Glomerular endothelial cell (primary cell): Measurements from ENCODE around the gene TWIST2. TPM values are rescaled to one million over a fixed set of nuclear protein-coding genes. Genes with fewer than 3 reads are reported as not detected.

Source experiments
- DNase-seq: peaks from one replicate; pipeline ENCODE4 v3.0.0-alpha.2; 2011; ENCODE audit warnings: low read depth, low spot score; ENCODE audit errors: extremely low read depth
- total RNA-seq: library from RNA; depleted of rRNA; stranded (reverse); fragments of >200 nt; gene quantifications from 2 replicates; pipeline ENCODE4 v1.2.3, GENCODE V29; 2015

Gene TWIST2
- total RNA-seq, 1 donor from 2014 or later = 7.2 TPM

DNA sequence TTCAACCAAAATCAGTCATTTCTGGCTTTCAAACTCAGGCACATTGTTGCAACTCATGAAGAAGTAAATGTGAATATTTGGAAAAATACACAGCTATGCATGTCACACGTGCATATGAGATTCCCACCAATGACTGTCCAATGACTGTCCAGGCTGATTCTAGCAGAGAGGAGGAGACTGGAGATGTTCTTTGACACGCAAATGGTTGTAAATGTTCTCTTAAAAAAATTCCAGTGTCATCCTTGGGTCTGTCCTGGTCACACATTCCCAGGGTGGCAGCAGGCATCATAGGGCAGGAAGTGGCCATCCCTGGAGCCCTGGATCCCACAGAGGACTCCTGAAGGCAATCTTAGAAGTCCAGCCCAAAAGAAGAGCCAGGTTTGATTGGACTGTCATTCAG, 40.9 kb downstream of the TWIST2 start:
- no peak for DNase-seq

- no peak for DNase-seq
Observed at GRCh38 chr2:238890131-238890530, 42.2 kb downstream of the TWIST2 start.

DNA sequence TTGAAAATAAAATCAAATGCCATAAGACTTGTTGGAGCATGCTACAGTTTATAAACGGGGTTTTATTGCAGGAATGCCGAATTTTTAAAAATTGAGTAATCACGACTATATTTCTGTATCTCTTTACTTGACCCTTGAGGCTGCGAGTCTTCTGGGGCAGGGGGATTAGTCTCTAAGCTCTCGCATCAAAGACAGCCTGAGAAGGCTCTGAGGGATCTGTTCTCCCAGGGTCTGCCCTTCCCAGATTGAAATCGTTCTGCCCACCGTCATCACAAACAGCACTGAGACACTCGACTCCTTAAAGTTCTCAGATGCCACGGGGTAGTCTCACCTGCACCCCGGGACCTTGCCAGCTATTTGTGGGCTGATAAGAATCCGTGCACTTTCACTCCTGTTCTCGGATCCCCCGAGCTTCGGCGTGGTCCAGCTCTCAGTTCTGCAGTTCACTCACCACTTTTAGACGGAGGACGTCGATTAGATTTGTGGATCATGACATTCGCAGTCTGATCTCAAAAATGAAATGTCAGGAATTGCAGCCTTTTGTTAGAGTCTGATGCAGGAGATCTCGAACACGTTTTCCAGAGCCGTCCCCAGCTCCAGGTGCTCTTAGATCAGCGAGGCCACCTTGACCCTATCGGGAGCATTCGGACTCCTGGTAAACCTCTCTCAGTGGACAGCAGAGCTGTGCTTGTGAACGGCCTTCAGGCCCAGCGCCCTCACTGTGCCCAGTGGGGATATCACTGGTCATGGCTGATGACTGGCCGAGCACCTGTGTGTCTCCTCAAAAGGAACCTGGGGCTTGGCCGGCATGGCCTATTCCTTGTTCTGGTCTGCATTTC, 43.0 kb downstream of the TWIST2 start:
- no peak for DNase-seq

- no peak for DNase-seq
Observed at GRCh38 chr2:238891457-238892203, 43.7 kb downstream of the TWIST2 start.

- no peak for DNase-seq
Observed at GRCh38 chr2:238892204-238892500, 44.3 kb downstream of the TWIST2 start.

DNA sequence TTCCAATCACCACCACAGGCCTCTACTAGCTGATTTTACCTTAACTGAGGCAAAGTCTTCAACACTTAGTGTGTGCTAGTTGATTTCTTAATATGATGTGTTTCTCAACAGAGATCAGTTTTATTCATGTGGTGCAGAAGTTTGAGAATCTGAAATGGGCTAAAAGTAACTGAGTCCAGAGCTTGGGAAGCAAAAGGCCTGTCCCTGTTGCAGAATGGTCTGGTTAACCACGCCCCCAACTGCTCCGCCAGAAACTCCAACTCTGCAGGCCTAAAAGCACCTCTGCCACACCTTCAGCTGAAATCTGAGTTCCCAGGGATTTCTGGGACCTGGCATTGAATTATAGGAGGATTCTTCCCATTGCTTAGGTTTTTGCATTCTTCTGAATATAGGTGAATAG, 44.9 kb downstream of the TWIST2 start:
- no peak for DNase-seq

GRCh38 chr2:238893349-238894000, 45.6 kb downstream of the TWIST2 start:
- no peak for DNase-seq

GRCh38 chr2:238894226-238894949, 46.5 kb downstream of the TWIST2 start:
- DNase-seq = no peak

DNA sequence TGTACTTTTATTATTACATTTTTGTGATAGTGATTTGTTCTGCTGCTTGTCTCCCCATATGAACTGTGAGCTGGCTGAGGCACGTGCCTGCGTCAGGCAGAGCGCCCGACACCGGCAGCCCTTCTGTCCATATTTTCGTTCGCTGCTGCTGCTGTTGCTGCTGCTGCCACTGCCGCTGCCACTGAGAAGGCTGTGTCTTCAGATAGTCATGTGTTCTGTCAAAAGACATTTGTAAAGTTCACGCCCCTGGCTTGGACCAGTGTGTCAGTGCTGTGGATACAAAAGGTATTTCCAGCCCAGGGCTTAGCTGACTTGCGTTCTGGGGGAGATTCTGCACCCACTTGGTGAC, 47.0 kb downstream of the TWIST2 start:
- DNase-seq = no peak

- no peak for DNase-seq
Observed at GRCh38 chr2:238895361-238895882, 47.5 kb downstream of the TWIST2 start.

GRCh38 chr2:238895891-238896600, 48.2 kb downstream of the TWIST2 start:
- no peak for DNase-seq

- DNase-seq = no peak
Observed at GRCh38 chr2:238896641-238897040, 48.8 kb downstream of the TWIST2 start.

DNA sequence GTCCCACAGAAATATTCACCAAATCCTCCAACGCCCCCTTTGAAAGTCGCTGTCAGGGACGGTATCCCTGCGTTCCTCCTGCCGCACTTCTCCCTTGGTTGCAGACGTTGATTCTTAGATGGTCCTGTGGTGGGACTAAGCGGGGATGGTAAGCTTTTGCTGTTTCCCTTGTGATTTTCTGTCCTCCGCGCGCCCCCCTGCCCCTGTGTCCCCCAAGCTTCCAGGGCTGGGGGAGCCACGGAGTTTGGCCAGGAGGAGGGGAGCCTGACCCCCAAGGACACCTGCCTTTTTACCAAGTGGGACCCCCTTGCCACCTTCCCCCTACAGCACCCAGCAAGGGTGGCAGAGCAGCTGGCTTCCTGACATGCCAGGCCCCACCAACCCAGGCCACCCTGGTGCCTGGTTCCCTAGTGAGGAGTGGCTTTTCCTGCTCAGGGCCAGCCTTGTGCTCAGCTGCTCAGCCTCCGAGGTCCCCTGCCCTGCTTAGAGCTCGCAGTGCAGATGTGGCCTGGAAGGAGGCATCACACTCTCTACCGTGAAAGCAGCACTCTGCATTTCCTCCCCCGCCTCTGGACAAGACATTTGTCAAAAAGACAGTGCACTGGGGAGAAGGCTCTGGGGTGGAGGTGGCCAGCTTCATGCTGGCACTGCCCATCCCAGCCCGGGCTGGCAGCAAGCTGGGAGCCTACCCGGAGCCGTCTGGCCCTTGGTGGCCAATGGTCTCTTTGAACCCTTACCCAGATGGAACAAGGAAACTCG, 49.4 kb downstream of the TWIST2 start:
- DNase-seq = no peak

- no peak for DNase-seq
Observed at GRCh38 chr2:238897911-238898311, 50.0 kb downstream of the TWIST2 start.

GRCh38 chr2:238898534-238899281, 50.8 kb downstream of the TWIST2 start:
- no peak for DNase-seq

DNA sequence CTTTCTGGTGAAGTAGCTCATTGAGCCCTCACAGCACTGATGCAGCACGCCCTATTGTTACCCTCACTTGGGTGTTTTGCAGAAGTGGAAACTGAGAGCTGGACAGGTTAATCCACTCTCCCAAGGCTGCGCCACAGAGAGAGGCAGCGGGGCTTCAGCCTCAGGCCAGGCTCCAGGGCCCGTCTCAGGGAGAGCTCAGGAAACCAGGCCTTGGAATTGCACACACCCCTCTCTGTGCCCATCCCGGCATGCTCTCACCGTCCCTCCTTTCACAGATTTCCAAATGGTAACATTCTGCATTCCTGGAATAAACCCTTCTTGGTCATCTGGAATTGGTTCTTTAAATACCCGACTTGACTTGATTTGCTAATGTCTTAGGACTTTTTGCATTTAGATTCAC, 51.5 kb downstream of the TWIST2 start:
- DNase-seq = no peak

DNA sequence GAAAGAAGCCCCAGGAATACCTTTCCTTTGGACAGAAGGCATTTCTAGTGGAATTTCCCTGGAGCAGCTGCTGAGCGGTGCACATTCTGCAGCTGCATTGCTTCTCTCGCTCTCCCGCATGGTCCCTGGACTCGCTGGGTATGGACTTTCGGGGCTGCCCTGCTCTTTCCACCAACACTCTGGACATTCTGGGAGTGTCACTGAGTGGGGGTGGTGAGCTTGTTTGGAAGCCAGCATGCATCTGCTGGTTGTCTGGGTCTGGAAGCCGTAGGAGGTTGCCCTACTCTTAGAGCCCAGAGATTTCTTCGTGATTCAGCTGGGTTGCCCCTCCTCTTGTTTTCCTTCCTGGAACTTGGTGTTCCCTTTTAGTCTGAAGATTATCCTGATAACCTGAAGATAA, 52.6 kb downstream of the TWIST2 start:
- DNase-seq = no peak

DNA sequence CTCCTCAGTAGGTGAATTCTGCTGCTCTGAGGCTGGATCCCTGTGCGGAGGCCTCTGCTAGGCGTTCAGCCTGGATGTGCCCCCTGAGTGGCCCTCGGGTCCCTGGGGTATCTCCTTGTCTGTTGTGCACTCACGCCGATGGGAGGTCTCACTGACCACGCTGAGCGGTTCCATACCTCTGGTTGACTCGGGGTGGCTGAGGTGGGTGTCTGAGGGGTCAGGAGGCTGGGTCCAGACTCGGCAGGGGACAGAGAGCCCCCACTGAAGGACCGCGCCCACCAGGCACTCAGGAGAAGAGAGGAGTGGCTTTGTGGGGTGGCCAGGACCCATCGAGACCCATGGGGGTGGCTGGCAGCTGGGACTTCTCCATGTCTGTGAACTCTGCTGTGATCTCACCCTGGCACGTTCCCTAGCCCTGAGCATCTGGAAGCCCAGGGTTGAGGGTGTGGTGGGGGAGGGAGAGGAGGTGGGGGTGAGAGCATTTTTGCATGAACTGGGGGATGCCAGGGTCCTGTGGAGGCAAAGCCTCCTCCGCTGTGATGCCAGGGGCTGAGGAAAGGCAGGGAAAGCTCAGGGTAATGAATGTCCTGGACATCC, 53.7 kb downstream of the TWIST2 start:
- no peak for DNase-seq

- DNase-seq = no peak
Observed at GRCh38 chr2:238902285-238902684, 54.4 kb downstream of the TWIST2 start.
